Fibroblast of lung (primary cell): ENCODE results near the gene SLC9A5.

Experiments
- CTCF ChIP-seq, 2 donors: IDR thresholded peaks in 1 of 2; conservative IDR thresholded peaks in 1 of 2; 1 replicate in 1 of 2; 2 replicates in 1 of 2; pipeline ENCODE4 v1.5.1; 2011 to 2012; ENCODE audit warnings: low read length in 2 of 2, control low read depth in 1 of 2, inconsistent platforms in 1 of 2, low read depth in 1 of 2, mild to moderate bottlenecking in 1 of 2
- EZH2 ChIP-seq: IDR thresholded peaks from 2 replicates; pipeline ENCODE4 v1.5.1; 2012; ENCODE audit warnings: low read length, control low read depth, mild to moderate bottlenecking; ENCODE audit errors: missing control alignments

GRCh38 chr16:67229906-67230808, 18.6 kb upstream of the SLC9A5 start:
- TF ChIP-seq CTCF (conservative IDR thresholded peaks at IDR 0.05 in 1 of 2, IDR thresholded peaks at IDR 0.05 in 1 of 2; ENCODE audit: low read depth in 1 of 2, low read length in 2 of 2) (no peak), EZH2 (no peak)
